Endothelial cell of umbilical vein (primary cell): ENCODE results near the gene KCNIP1. TPM values are rescaled to one million over a fixed set of nuclear protein-coding genes. Genes with fewer than 3 reads are reported as not detected.

Source experiments
- BruUV-seq: library from RNA; stranded (reverse); fragments of 400-500 nt; replicated peaks from 2 replicates; lab custom pipeline; 2021; lab: Mats Ljungman, UMichigan
- CTCF ChIA-PET: fragments of 300-600, 350-600 bp; sonication (Branson Sonifier 250); formaldehyde crosslinking; loops from one replicate; lab custom pipeline; 2021; ENCODE audit warnings: antibody characterized with exemption, inconsistent platforms; lab: Charles Lee
- POLR2A ChIA-PET: fragments of 300-600, 350-600 bp; sonication (Branson Sonifier 250); formaldehyde crosslinking; loops from one replicate; lab custom pipeline; 2021; ENCODE audit warnings: antibody characterized with exemption, inconsistent platforms; lab: Charles Lee
- DNase-seq: peaks from one replicate; pipeline ENCODE4 v3.0.0-alpha.2; 2011; ENCODE audit warnings: low read depth, low spot score
- FAIRE-seq: peaks from 2 replicates; lab custom pipeline; 2011; peaks lifted over from hg19 to GRCh38; lab: Jason Lieb, UNC
- H2AFZ ChIP-seq: 2 replicates; pipeline ENCODE4 v1.6.0; 2012; ENCODE audit warnings: low read depth, low read length, control low read depth, inconsistent platforms
- H3K27ac ChIP-seq: 2 replicates; pipeline ENCODE4 v1.5.1; 2011; ENCODE audit warnings: low read depth, mild to moderate bottlenecking, control low read depth, low read length, moderate library complexity; ENCODE audit not compliant: insufficient read depth
- H3K27me3 ChIP-seq, 2 experiments: 2 replicates each; pipeline versions ENCODE4 v1.6.0 to v1.6.1; 2011; ENCODE audit warnings: low read length in 2 of 2, mixed read lengths in 1 of 2; ENCODE audit not compliant: control insufficient read depth in 2 of 2, insufficient read depth in 2 of 2
- H3K36me3 ChIP-seq, 2 experiments: 2 replicates in 1 of 2; 3 replicates in 1 of 2; pipeline ENCODE4 v1.5.1; 2011; ENCODE audit warnings: low read length in 2 of 2, mild to moderate bottlenecking in 1 of 2, moderate library complexity in 1 of 2; ENCODE audit not compliant: control insufficient read depth in 2 of 2, insufficient read depth in 2 of 2; ENCODE audit errors: extremely low read depth in 1 of 2
- H3K4me1 ChIP-seq: 3 replicates; pipeline ENCODE4 v1.5.1; 2011; ENCODE audit warnings: mild to moderate bottlenecking, low read length; ENCODE audit not compliant: control insufficient read depth, insufficient read depth; ENCODE audit errors: extremely low read depth
- H3K4me2 ChIP-seq: 2 replicates; pipeline ENCODE4 v1.6.1; 2011; ENCODE audit warnings: low read length, control low read depth, mixed read lengths; ENCODE audit not compliant: insufficient read depth
- H3K4me3 ChIP-seq, 3 experiments: fragments of 200-600 bp in 1 of 3; sonication (generic), shearing (Covaris generic) in 1 of 3; replicated peaks in 1 of 3; 2 replicates each; pipeline ENCODE4 v1.5.1; 2011 to 2016; ENCODE audit warnings: control low read depth in 3 of 3, low read length in 3 of 3, mild to moderate bottlenecking in 2 of 3, inconsistent platforms in 1 of 3, low read depth in 1 of 3, moderate library complexity in 1 of 3; ENCODE audit not compliant: insufficient read depth in 1 of 3
- H3K79me2 ChIP-seq: 2 replicates; pipeline ENCODE4 v1.6.0; 2012; ENCODE audit warnings: low read length, inconsistent platforms; ENCODE audit not compliant: control insufficient read depth, insufficient read depth
- H3K9ac ChIP-seq: replicated peaks from 2 replicates; pipeline ENCODE3; 2011; ENCODE audit warnings: low read length, control low read depth; ENCODE audit not compliant: insufficient read depth; ENCODE audit errors: extremely low read depth
- H3K9me1 ChIP-seq: replicated peaks from 3 replicates; pipeline ENCODE4 v1.6.0; 2011; ENCODE audit warnings: mild to moderate bottlenecking, low read length; ENCODE audit not compliant: control insufficient read depth, insufficient read depth; ENCODE audit errors: extremely low read depth
- H3K9me3 ChIP-seq: replicated peaks from 2 replicates; pipeline ENCODE4 v1.5.1; 2012; ENCODE audit warnings: low read length, inconsistent platforms; ENCODE audit not compliant: control insufficient read depth, insufficient read depth
- H4K20me1 ChIP-seq: replicated peaks from 2 replicates; pipeline ENCODE3; 2011; ENCODE audit warnings: mild to moderate bottlenecking, low read length; ENCODE audit not compliant: control insufficient read depth, insufficient read depth; ENCODE audit errors: extremely low read depth
- EZH2 ChIP-seq: IDR thresholded peaks from 2 replicates; pipeline ENCODE4 v1.6.1; 2012; ENCODE audit warnings: borderline replicate concordance, low read depth, mild to moderate bottlenecking, moderate library complexity, low read length, inconsistent platforms; ENCODE audit not compliant: severe bottlenecking
- FOS ChIP-seq: IDR thresholded peaks from 2 replicates; pipeline ENCODE4 v1.6.1; 2011; ENCODE audit warnings: mild to moderate bottlenecking, low read length, moderate library complexity, borderline replicate concordance; ENCODE audit not compliant: insufficient read depth
- GATA2 ChIP-seq: IDR thresholded peaks from 2 replicates; pipeline ENCODE4 v1.7.0; 2011; ENCODE audit warnings: low read depth, mild to moderate bottlenecking, moderate library complexity, mixed read lengths, low read length; ENCODE audit not compliant: insufficient read length, insufficient read depth
- JUN ChIP-seq: IDR thresholded peaks from 2 replicates; pipeline ENCODE4 v1.6.1; 2011; ENCODE audit warnings: borderline replicate concordance, low read depth; ENCODE audit not compliant: insufficient read length, insufficient read depth
- MAX ChIP-seq: IDR thresholded peaks from 2 replicates; pipeline ENCODE4 v1.6.1; 2011; ENCODE audit not compliant: insufficient read depth, insufficient read length
- MYC ChIP-seq: IDR thresholded peaks from one replicate; pipeline ENCODE4 v1.6.1; 2011; ENCODE audit warnings: mild to moderate bottlenecking, low read depth, low read length
- POLR2A ChIP-seq: IDR thresholded peaks from 2 replicates; pipeline ENCODE4 v1.6.1; 2012; ENCODE audit warnings: low read depth, mild to moderate bottlenecking, control low read depth, low read length
- POLR2AphosphoS5 ChIP-seq: IDR thresholded peaks from 2 replicates; pipeline ENCODE4 v1.6.1; 2012; ENCODE audit warnings: low read depth, mild to moderate bottlenecking, control low read depth, low read length, moderate library complexity; ENCODE audit not compliant: insufficient read depth
- dilution Hi-C: fragments of 300-500 bp; cut with MboI; formaldehyde crosslinking; loops from one replicate; pipeline ENCODE4 v1.15.0; 2019; ENCODE audit warnings: low sequenced_read_pairs; ENCODE audit not compliant: extremely low pct_ligation_motif_present
- intact Hi-C: fragments of 100-400 bp; cut with micrococcal nuclease; formaldehyde crosslinking; loops from one replicate; pipeline ENCODE4 v1.10.0; 2022
- polyA plus RNA-seq, 4 experiments: library from polyadenylated mRNA; depleted of rRNA in 3 of 4; stranded (reverse) in 3 of 4; unstranded in 1 of 4; fragments of >200 nt; gene quantifications; 2 replicates each; pipeline versions ENCODE4 v1.2.1 to v1.2.3, GENCODE V29; 2011 to 2012; ENCODE audit warnings: missing spikeins in 1 of 4
- total RNA-seq: library from RNA; stranded (reverse); gene quantifications from 2 replicates; pipeline ENCODE4 v1.2.3, GENCODE V29; 2021
- TF ChIP-seq, protein P1 (sequence below), 2 donors: IDR thresholded peaks; 1 replicate in 1 of 2; 2 replicates in 1 of 2; pipeline ENCODE4 v1.5.1; 2011; ENCODE audit warnings: low read length in 2 of 2, mild to moderate bottlenecking in 2 of 2, moderate library complexity in 2 of 2, control low read depth in 1 of 2, inconsistent platforms in 1 of 2, low read depth in 1 of 2; ENCODE audit not compliant: insufficient read depth in 1 of 2; ENCODE audit errors: extremely low read depth in 1 of 2

KCNIP1 gene
- total and polyA plus RNA-seq, 2 donors (not counting 3 experiments of a cell fraction or from before 2014, with no cell fraction given), result 0.15 TPM; not detected in 1

GRCh38 chr5:170525470-170526211 is 21.8 kb downstream of the KCNIP1 start:
- H4K20me1 ChIP-seq, result no peaks in the 10 kb centered on the region
- no peak overlapping the region for H3K4me3 ChIP-seq
- BruUV-seq, result no TSS peak
- H2AFZ ChIP-seq, result no peak overlapping the region
- H3K36me3 ChIP-seq, result no peaks in the 10 kb centered on the region
- no peak overlapping the region for H3K4me2 ChIP-seq
- DNase-seq (no peak), FAIRE-seq (no peak)
- dilution Hi-C loops, result no loop called here
- ChIA-PET POLR2A (no interaction called here), CTCF (no interaction called here)
- H3K9ac ChIP-seq, result no peak overlapping the region
- no peak overlapping the region for H3K27ac ChIP-seq
- H3K9me3 ChIP-seq, result no peaks in the 10 kb centered on the region
- TF ChIP-seq MYC (no peak), GATA2 (no peak), POLR2A (no peak), EZH2 (no peak), MAX (no peak), FOS (no peak), POLR2AphosphoS5 (no peak), JUN (no peak)
- TF ChIP-seq, protein P1, sequence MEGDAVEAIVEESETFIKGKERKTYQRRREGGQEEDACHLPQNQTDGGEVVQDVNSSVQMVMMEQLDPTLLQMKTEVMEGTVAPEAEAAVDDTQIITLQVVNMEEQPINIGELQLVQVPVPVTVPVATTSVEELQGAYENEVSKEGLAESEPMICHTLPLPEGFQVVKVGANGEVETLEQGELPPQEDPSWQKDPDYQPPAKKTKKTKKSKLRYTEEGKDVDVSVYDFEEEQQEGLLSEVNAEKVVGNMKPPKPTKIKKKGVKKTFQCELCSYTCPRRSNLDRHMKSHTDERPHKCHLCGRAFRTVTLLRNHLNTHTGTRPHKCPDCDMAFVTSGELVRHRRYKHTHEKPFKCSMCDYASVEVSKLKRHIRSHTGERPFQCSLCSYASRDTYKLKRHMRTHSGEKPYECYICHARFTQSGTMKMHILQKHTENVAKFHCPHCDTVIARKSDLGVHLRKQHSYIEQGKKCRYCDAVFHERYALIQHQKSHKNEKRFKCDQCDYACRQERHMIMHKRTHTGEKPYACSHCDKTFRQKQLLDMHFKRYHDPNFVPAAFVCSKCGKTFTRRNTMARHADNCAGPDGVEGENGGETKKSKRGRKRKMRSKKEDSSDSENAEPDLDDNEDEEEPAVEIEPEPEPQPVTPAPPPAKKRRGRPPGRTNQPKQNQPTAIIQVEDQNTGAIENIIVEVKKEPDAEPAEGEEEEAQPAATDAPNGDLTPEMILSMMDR (IDR thresholded peaks at IDR 0.05; ENCODE audit: extremely low read depth in 1 of 2, insufficient read depth in 1 of 2, low read depth in 1 of 2, low read length in 2 of 2), result no peak
- no peaks in the 10 kb centered on the region for H3K27me3 ChIP-seq
- H3K9me1 ChIP-seq, result no peaks in the 10 kb centered on the region
- no peaks in the 10 kb centered on the region for H3K79me2 ChIP-seq
- H3K4me1 ChIP-seq, result no peaks in the 10 kb centered on the region
- intact Hi-C loops, result no loop called here
